Measurements from ENCODE around the gene TARS2. TPM values are rescaled to one million over a fixed set of nuclear protein-coding genes. Genes with fewer than 3 reads are reported as not detected.

TARS2 gene
- total and polyA plus RNA-seq, 10 donors = 14.6 to 30.4 (median 22.2) TPM

DNA sequence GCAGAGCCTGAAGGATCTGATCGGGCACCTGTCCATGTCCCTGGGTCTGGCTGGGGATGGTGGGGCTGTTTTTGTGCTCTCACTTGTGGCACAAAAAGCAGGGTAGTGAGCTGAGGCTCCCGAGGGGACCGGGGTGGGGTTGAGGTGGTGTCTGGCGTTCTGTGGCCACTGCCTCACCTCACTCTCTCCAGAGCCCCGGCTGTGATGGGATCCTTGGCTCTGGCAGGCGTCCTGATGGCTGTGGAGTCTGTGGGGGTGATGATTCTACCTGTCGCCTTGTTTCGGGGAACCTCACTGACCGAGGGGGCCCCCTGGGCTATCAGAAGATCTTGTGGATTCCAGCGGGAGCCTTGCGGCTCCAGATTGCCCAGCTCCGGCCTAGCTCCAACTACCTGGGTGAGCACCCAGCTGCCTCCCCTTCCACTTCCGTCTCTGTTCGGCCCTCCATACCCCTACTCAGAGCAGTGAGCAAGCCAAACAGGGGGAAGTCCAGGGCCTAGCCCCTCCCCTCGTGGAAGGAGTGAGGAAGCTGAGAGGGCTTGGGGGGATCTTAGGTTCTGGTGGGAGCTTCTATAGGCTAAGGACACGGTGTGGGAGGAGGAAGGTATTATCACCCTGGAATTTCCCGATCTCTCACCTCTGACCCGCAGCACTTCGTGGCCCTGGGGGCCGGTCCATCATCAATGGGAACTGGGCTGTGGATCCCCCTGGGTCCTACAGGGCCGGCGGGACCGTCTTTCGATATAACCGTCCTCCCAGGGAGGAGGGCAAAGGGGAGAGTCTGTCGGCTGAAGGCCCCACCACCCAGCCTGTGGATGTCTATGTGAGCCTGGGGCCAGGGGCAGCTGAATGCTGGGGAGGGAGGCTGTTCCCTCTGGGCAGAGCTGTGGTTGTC, 69.0 kb downstream of the TARS2 start:
- H3K4me1 ChIP-seq = peaks cover 29 to 90% (median 64%) of the 10 kb centered on the region in 6 donors
- intact Hi-C loops (cut with DNase I; ENCODE audit: low total_unique reads) = no loop called here
- TF ChIP-seq, protein P1, sequence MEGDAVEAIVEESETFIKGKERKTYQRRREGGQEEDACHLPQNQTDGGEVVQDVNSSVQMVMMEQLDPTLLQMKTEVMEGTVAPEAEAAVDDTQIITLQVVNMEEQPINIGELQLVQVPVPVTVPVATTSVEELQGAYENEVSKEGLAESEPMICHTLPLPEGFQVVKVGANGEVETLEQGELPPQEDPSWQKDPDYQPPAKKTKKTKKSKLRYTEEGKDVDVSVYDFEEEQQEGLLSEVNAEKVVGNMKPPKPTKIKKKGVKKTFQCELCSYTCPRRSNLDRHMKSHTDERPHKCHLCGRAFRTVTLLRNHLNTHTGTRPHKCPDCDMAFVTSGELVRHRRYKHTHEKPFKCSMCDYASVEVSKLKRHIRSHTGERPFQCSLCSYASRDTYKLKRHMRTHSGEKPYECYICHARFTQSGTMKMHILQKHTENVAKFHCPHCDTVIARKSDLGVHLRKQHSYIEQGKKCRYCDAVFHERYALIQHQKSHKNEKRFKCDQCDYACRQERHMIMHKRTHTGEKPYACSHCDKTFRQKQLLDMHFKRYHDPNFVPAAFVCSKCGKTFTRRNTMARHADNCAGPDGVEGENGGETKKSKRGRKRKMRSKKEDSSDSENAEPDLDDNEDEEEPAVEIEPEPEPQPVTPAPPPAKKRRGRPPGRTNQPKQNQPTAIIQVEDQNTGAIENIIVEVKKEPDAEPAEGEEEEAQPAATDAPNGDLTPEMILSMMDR (IDR thresholded peaks at IDR 0.05 in 8 of 11, conservative IDR thresholded peaks at IDR 0.05 in 3 of 11) = no peak
- TF ChIP-seq POLR2AphosphoS5 (IDR thresholded peaks at IDR 0.05) (peak in 2 of 3 donors; percentile 7 to 38), POLR2A (IDR thresholded peaks at IDR 0.05) (no peak)
- H3K27me3 ChIP-seq (replicated peaks in 1 of 7) = no peaks in the 10 kb centered on the region
- H3K36me3 ChIP-seq = peaks cover 0 to 43% (median 0%) of the 10 kb centered on the region in 6 donors
- WGBS, 5 donors = 81 to 89% (median 82%) methylated on average over 18 to 26 of the region's 26 CpGs
- H3K9me3 ChIP-seq = no peaks in the 10 kb centered on the region
- DNase-seq = peak; percentile 68
- peak overlapping the region in 1 of 8 donors; percentile 13 for H3K27ac ChIP-seq
- no peak overlapping the region for H3K4me3 ChIP-seq

DNA sequence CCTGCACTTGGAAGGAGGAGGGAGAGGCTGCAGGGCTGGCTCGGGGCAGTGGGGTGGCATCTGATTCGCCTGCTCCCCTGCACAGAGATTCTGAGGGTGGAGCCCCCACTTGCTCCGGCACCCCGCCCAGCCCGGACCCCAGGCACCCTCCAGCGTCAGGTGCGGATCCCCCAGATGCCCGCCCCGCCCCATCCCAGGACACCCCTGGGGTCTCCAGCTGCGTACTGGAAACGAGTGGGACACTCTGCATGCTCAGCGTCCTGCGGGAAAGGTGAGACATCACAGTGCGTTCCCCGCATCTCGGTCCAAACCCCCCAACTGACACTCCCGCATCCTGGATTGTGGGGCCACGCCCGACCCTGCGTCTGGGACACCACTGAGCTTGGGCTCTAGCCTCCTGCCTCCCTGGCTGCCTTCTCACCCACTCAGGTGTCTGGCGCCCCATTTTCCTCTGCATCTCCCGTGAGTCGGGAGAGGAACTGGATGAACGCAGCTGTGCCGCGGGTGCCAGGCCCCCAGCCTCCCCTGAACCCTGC, 69.9 kb downstream of the TARS2 start:
- TF ChIP-seq, protein P1 (IDR thresholded peaks at IDR 0.05 in 8 of 11, conservative IDR thresholded peaks at IDR 0.05 in 3 of 11) = no peak
- TF ChIP-seq POLR2A (IDR thresholded peaks at IDR 0.05) (no peak), POLR2AphosphoS5 (IDR thresholded peaks at IDR 0.05) (peak in 1 of 3 donors; percentile 39)
- H3K4me1 ChIP-seq = peaks cover 20 to 90% (median 60%) of the 10 kb centered on the region in 6 donors
- intact Hi-C loops (cut with DNase I; ENCODE audit: low total_unique reads) = no loop called here
- no peaks in the 10 kb centered on the region for H3K9me3 ChIP-seq
- peak; percentile 72 for DNase-seq
- peaks cover 0 to 43% (median 0%) of the 10 kb centered on the region in 6 donors for H3K36me3 ChIP-seq
- no peaks in the 10 kb centered on the region for H3K27me3 ChIP-seq (replicated peaks in 1 of 7)
- H3K4me3 ChIP-seq = no peak overlapping the region
- no peak overlapping the region for H3K27ac ChIP-seq
- 92 to 99% (median 93%) methylated on average over 9 to 26 of the region's 26 CpGs for WGBS, 5 donors

Small RNA genes within 50 kb of the gene (microRNA-seq; reads per million reads assigned to microRNA genes)
- gene MIR4257 = 0 reads per million in 3 donors
- 0 reads per million in 3 donors for gene MIR6878

Small RNA genes within 50 kb of the gene (small RNA-seq; reads per million reads assigned to genes)
- gene MIR4257 = 0 reads per million in 4 donors

Other genes starting within 250 kb of the TARS2 start
- not detected for gene CA14, start 229.6 kb upstream of the TARS2 start, total RNA-seq
- gene CA14, start 229.6 kb upstream of the TARS2 start, polyA plus RNA-seq = not detected
- gene APH1A, start 218.4 kb upstream of the TARS2 start, total RNA-seq = 100 to 1,000 TPM; 116 to 170 (median 135) TPM
- 100 to 1,000 TPM in 1 of 3 donors, 10 to 100 TPM in 2; 72.0 to 186 (median 87.3) TPM for gene APH1A, start 218.4 kb upstream of the TARS2 start, polyA plus RNA-seq
- gene C1orf54, start 214.6 kb upstream of the TARS2 start, total RNA-seq = 10 to 100 TPM; 15.1 to 42.8 (median 28.7) TPM
- gene C1orf54, start 214.6 kb upstream of the TARS2 start, polyA plus RNA-seq = 10 to 100 TPM; 23.4 to 46.7 (median 37.4) TPM
- gene CIART, start 204.9 kb upstream of the TARS2 start, total RNA-seq = 1 to 10 TPM in 5 of 7 donors, under 1 TPM in 1, not detected in 1; 0.97 to 3.9 (median 2.9) TPM
- gene CIART, start 204.9 kb upstream of the TARS2 start, polyA plus RNA-seq = 1 to 10 TPM in 2 of 3 donors, under 1 TPM in 1; 0.83 to 1.5 (median 1.3) TPM
- 10 to 100 TPM; 39.3 to 49.4 (median 43.7) TPM for gene MRPS21, start 193.6 kb upstream of the TARS2 start, total RNA-seq
- 100 to 1,000 TPM in 2 of 3 donors, 10 to 100 TPM in 1; 88.9 to 116 (median 112) TPM for gene MRPS21, start 193.6 kb upstream of the TARS2 start, polyA plus RNA-seq
- gene PRPF3, start 165.9 kb upstream of the TARS2 start, total RNA-seq = 100 to 1,000 TPM in 2 of 7 donors, 10 to 100 TPM in 5; 60.9 to 107 (median 78.2) TPM
- gene PRPF3, start 165.9 kb upstream of the TARS2 start, polyA plus RNA-seq = 10 to 100 TPM; 28.8 to 67.3 (median 54.1) TPM
- 10 to 100 TPM; 23.8 to 42.4 (median 32.8) TPM for gene RPRD2, start 123.3 kb upstream of the TARS2 start, total RNA-seq
- 1 to 10 TPM; 3.8 to 7.4 (median 4.3) TPM for gene RPRD2, start 123.3 kb upstream of the TARS2 start, polyA plus RNA-seq
- 10 to 100 TPM in 5 of 7 donors, 1 to 10 TPM in 2; 6.6 to 16.5 (median 13.6) TPM for gene ECM1, start 20.7 kb downstream of the TARS2 start, total RNA-seq
- 1 to 10 TPM; 2.7 to 6.8 (median 6.4) TPM for gene ECM1, start 20.7 kb downstream of the TARS2 start, polyA plus RNA-seq
- 1 to 10 TPM in 1 of 7 donors, under 1 TPM in 1, not detected in 5; 0.97 to 1.9 TPM for gene FALEC, start 28.3 kb downstream of the TARS2 start, total RNA-seq
- under 1 TPM in 2 of 3 donors, not detected in 1; 0.20 to 0.29 TPM for gene FALEC, start 28.3 kb downstream of the TARS2 start, polyA plus RNA-seq
- gene ADAMTSL4, start 62.0 kb downstream of the TARS2 start, total RNA-seq = 10 to 100 TPM in 5 of 7 donors, 1 to 10 TPM in 2; 2.8 to 19.1 (median 12.4) TPM
- gene ADAMTSL4, start 62.0 kb downstream of the TARS2 start, polyA plus RNA-seq = 10 to 100 TPM in 1 of 3 donors, 1 to 10 TPM in 2; 5.0 to 10.9 (median 9.4) TPM
- 100 to 1,000 TPM; 261 to 435 (median 336) TPM for gene MCL1, start 92.2 kb downstream of the TARS2 start, total RNA-seq
- gene MCL1, start 92.2 kb downstream of the TARS2 start, polyA plus RNA-seq = 100 to 1,000 TPM in 1 of 3 donors, 10 to 100 TPM in 2; 75.8 to 118 (median 85.9) TPM
- 100 to 1,000 TPM in 6 of 7 donors, 10 to 100 TPM in 1; 97.0 to 153 (median 135) TPM for gene ENSA, start 142.2 kb downstream of the TARS2 start, total RNA-seq
- 100 to 1,000 TPM in 2 of 3 donors, 10 to 100 TPM in 1; 96.3 to 127 (median 107) TPM for gene ENSA, start 142.2 kb downstream of the TARS2 start, polyA plus RNA-seq
- 10 to 100 TPM; 21.9 to 31.0 (median 27.1) TPM for gene GOLPH3L, start 209.7 kb downstream of the TARS2 start, total RNA-seq
- gene GOLPH3L, start 209.7 kb downstream of the TARS2 start, polyA plus RNA-seq = 10 to 100 TPM in 1 of 3 donors, 1 to 10 TPM in 2; 9.0 to 12.2 (median 9.3) TPM
- 10 to 100 TPM in 1 of 7 donors, 1 to 10 TPM in 6; 3.0 to 14.1 (median 4.7) TPM for gene HORMAD1, start 233.5 kb downstream of the TARS2 start, total RNA-seq
- 1 to 10 TPM in 1 of 3 donors, under 1 TPM in 2; 0.41 to 1.8 (median 0.70) TPM for gene HORMAD1, start 233.5 kb downstream of the TARS2 start, polyA plus RNA-seq

All from spleen (tissue), 11 donors.